Large intestine (tissue), 12 donors: ENCODE measurements around the gene AGFG2. TPM values are rescaled to one million over a fixed set of nuclear protein-coding genes. Genes with fewer than 3 reads are reported as not detected.
A peak's percentile ranks its signal among the peaks of the same experiment; 100 is the strongest.
"Not testable (repeated sequence)": the region's sequence is repeated elsewhere in the genome, so short reads cannot be mapped to it uniquely, and the experiment has no call there.

Experiments used
- DNase-seq, 2 donors: peaks; one replicate each; pipeline versions ENCODE4 v3.0.0 to v3.0.0-alpha.2; 2013
- H3K27ac ChIP-seq: one replicate; pipeline ENCODE4 v1.5.1; 2013; ENCODE audit warnings: low read length
- H3K27me3 ChIP-seq: 2 replicates; pipeline ENCODE4 v1.6.1; 2013; ENCODE audit warnings: low read length; ENCODE audit not compliant: control insufficient read depth, insufficient read depth
- H3K36me3 ChIP-seq: 2 replicates; pipeline ENCODE4 v1.6.1; 2013; ENCODE audit warnings: low read length; ENCODE audit not compliant: control insufficient read depth, insufficient read depth
- H3K4me1 ChIP-seq: one replicate; pipeline ENCODE4 v1.6.1; 2013; ENCODE audit warnings: low read length; ENCODE audit not compliant: control insufficient read depth, insufficient read depth
- H3K4me3 ChIP-seq: one replicate; pipeline ENCODE4 v1.5.1; 2013; ENCODE audit warnings: low read length
- H3K9me3 ChIP-seq: one replicate; pipeline ENCODE4 v1.6.1; 2013; ENCODE audit warnings: mild to moderate bottlenecking, low read depth, low read length, moderate library complexity; ENCODE audit not compliant: control insufficient read depth
- WGBS: methylation state at CpG from one replicate; pipeline ENCODE4 v1.1.5; 2013; ENCODE audit warnings: low lambda C conversion rate; ENCODE audit not compliant: insufficient coverage; 5-methylcytosine and 5-hydroxymethylcytosine counted together
- long read RNA-seq, 11 donors: transcript quantifications; one replicate each; lab custom pipeline, GENCODE V29; 2026
- polyA plus RNA-seq: library from polyadenylated mRNA; unstranded; fragments of 120-200 nt; gene quantifications from one replicate; pipeline ENCODE4 v1.2.1, GENCODE V29; 2013

Gene AGFG2, protein sequence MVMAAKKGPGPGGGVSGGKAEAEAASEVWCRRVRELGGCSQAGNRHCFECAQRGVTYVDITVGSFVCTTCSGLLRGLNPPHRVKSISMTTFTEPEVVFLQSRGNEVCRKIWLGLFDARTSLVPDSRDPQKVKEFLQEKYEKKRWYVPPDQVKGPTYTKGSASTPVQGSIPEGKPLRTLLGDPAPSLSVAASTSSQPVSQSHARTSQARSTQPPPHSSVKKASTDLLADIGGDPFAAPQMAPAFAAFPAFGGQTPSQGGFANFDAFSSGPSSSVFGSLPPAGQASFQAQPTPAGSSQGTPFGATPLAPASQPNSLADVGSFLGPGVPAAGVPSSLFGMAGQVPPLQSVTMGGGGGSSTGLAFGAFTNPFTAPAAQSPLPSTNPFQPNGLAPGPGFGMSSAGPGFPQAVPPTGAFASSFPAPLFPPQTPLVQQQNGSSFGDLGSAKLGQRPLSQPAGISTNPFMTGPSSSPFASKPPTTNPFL
- 18.6 TPM for polyA plus RNA-seq
- long read RNA-seq, donor 1, full-length matches to known transcripts: 2 of 2 reads
- long read RNA-seq, donor 1, partial matches to known transcripts: 0 of 2 reads
- long read RNA-seq, donor 1, other reads (novel, unspliced or antisense): 0 of 2 reads
- long read RNA-seq, donor 2, full-length matches to known transcripts: 1 of 1 reads
- long read RNA-seq, donor 2, partial matches to known transcripts: 0 of 1 reads
- long read RNA-seq, donor 2, other reads (novel, unspliced or antisense): 0 of 1 reads
- long read RNA-seq, donor 3, full-length matches to known transcripts: 3 of 3 reads
- long read RNA-seq, donor 3, partial matches to known transcripts: 0 of 3 reads
- long read RNA-seq, donor 3, other reads (novel, unspliced or antisense): 0 of 3 reads
- long read RNA-seq, donor 4: 0 reads
- long read RNA-seq, donor 5, full-length matches to known transcripts: 3 of 9 reads
- long read RNA-seq, donor 5, partial matches to known transcripts: 6 of 9 reads
- long read RNA-seq, donor 5, other reads (novel, unspliced or antisense): 0 of 9 reads
- long read RNA-seq, donor 6, full-length matches to known transcripts: 1 of 12 reads
- long read RNA-seq, donor 6, partial matches to known transcripts: 11 of 12 reads
- long read RNA-seq, donor 6, other reads (novel, unspliced or antisense): 0 of 12 reads
- long read RNA-seq, donor 7, full-length matches to known transcripts: 1 of 1 reads
- long read RNA-seq, donor 7, partial matches to known transcripts: 0 of 1 reads
- long read RNA-seq, donor 7, other reads (novel, unspliced or antisense): 0 of 1 reads
- long read RNA-seq, donor 8, full-length matches to known transcripts: 4 of 4 reads
- long read RNA-seq, donor 8, partial matches to known transcripts: 0 of 4 reads
- long read RNA-seq, donor 8, other reads (novel, unspliced or antisense): 0 of 4 reads
- long read RNA-seq, donor 9, full-length matches to known transcripts: 1 of 6 reads
- long read RNA-seq, donor 9, partial matches to known transcripts: 5 of 6 reads
- long read RNA-seq, donor 9, other reads (novel, unspliced or antisense): 0 of 6 reads
- long read RNA-seq, donor 10, partial matches to known transcripts: 5 of 5 reads
- long read RNA-seq, donor 10, other reads (novel, unspliced or antisense): 0 of 5 reads
- long read RNA-seq, donor 11, full-length matches to known transcripts: 1 of 1 reads
- long read RNA-seq, donor 11, partial matches to known transcripts: 0 of 1 reads
- long read RNA-seq, donor 11, other reads (novel, unspliced or antisense): 0 of 1 reads

DNA sequence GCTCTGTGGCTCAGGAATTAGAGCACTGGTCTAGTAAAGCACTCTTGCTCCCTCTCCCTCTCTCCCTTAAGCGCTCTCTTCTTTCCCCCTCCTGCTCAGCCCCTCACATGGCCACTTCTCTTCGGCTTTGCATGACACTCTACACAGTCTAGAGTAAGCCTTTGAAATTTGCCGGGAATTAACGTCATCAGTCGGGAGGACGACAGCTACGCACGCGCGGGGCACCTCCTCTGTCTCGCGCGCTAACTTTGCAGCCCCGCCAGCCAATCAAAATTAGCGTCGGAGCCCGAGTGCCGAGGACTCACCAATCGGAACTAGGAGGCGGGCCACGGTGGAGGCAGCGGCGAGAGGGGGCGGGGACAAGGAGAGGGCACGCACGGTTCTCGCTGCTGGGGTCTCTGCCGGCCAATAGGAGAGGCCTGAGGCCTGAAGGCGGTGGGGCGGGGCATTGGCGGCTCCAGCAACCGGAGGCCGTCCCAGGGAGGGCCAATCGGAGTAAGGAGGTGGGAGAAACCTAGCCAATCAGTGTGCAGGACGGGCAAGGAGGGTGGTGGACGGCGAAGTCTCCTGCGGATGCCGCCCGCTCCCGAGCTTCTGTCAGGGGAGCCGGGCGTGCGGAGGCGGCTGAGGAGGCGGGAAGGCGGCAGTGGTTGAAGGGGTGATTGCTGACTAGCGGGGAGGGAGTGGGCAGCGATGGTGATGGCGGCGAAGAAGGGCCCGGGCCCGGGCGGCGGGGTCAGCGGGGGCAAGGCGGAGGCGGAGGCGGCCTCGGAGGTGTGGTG is at the start of gene AGFG2:
Gene AGFG2 (plus strand): TSS at position 550 of the 782 bp plus-strand sequence. CDS start 144 bp downstream, at position 694.
- Histone ChIP-seq H3K4me3 (peak within 1 kb of the TSS; percentile 50), H3K4me1 (peaks cover 16% of the 10 kb centered on the region), H3K9me3 (no peaks in the 10 kb centered on the region), H3K27ac (peak within 1 kb of the TSS; percentile 61), H3K36me3 (no peaks in the 10 kb centered on the region), H3K27me3 (no peaks in the 10 kb centered on the region)
- WGBS: no CpG with 5 or more reads among the region's 60 CpGs
- peak; percentile 100 for DNase-seq

DNA sequence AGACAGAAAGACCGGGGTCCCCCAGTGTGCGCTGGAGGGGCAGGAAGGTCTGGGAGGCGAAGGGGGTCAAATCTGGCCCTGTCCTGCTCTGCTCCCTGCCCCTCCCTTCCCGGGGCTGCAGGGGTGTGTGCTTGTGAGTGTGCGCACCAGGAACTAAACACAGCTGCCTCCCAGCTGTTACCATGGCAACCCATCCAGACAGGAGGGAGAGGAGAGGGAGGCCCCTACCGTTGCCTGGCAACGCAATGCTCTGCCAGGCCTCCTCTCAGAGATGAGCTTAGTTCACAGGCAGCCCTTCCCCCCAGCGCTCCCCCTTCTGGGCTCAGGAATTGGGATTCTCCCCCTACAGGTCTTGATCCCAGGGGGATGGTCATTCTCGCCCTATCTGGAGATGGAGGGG is 49.2 kb upstream of the AGFG2 start:
- H3K27me3 ChIP-seq: peaks cover 3% of the 10 kb centered on the region
- peaks cover 2% of the 10 kb centered on the region for H3K36me3 ChIP-seq
- no peak overlapping the region for H3K27ac ChIP-seq
- peaks cover 4% of the 10 kb centered on the region for H3K9me3 ChIP-seq
- peaks cover 10% of the 10 kb centered on the region for H3K4me1 ChIP-seq
- no CpG with 5 or more reads among the region's 9 CpGs for WGBS
- no peak overlapping the region for H3K4me3 ChIP-seq
- peak; percentile 91 to 93 for DNase-seq

DNA sequence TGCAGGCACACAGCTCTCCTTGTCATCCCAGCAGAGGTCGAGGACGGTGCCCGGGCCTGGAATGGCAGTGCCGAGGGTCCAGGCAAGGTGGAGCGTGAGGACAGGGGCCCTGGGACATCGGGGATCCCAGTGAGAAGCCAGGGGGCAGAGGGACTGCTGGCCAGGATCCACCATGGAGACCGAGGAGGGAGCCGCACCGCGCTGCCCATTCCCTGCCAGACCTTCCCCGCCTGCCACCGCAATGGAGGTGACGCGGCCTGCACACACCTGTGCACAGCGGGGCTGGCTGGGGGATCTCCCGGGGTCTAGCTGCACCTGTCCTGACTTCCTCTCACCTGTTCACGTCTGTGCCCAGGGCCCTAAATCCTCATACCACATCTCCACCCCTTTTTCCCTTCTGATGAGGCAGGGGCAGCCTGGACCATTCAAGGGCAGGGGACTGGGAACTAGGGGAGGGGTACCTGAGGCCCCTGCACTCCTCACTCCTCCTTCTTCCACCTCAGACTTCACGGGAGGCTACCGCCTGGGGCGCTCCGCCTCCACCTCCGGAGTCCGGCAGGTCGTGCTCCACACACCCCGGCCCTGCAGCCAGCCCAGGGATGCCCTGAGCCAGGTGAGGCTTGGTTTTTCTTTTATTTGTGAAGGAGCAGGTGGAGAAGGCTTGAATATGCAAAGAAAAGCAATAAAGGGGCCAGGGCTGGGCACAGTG is 48.4 kb upstream of the AGFG2 start:
- peaks cover 2% of the 10 kb centered on the region for H3K36me3 ChIP-seq
- H3K9me3 ChIP-seq: peaks cover 4% of the 10 kb centered on the region
- no peak overlapping the region for H3K4me3 ChIP-seq
- DNase-seq: no peak
- H3K27me3 ChIP-seq: peaks cover 3% of the 10 kb centered on the region
- WGBS: no CpG with 5 or more reads among the region's 25 CpGs
- no peak overlapping the region for H3K27ac ChIP-seq
- H3K4me1 ChIP-seq: peaks cover 10% of the 10 kb centered on the region

DNA sequence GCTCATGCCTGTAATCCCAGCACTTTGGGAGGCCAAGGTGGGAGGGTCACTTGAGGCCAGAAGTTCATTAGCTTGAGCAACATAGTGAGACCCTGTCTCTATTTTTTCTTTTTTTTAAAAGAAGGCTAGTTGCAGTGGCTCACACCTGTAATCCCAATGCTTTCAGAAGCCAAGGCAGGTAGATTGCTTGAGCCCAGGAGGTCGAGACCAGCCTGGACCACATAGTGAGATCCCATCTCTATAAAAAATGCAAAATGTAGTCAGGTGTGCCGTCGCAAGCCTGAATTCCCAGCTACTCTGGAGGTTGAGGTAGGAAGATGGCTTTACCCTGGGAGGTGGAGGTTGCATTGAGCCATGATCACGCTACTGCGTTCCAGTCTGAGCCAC is 47.8 kb upstream of the AGFG2 start:
- peaks cover 2% of the 10 kb centered on the region for H3K36me3 ChIP-seq
- peaks cover 10% of the 10 kb centered on the region for H3K4me1 ChIP-seq
- WGBS: no CpG with 5 or more reads among the region's 5 CpGs
- DNase-seq: no peak
- no peak overlapping the region for H3K4me3 ChIP-seq
- H3K9me3 ChIP-seq: peaks cover 4% of the 10 kb centered on the region
- peaks cover 3% of the 10 kb centered on the region for H3K27me3 ChIP-seq
- no peak overlapping the region for H3K27ac ChIP-seq

DNA sequence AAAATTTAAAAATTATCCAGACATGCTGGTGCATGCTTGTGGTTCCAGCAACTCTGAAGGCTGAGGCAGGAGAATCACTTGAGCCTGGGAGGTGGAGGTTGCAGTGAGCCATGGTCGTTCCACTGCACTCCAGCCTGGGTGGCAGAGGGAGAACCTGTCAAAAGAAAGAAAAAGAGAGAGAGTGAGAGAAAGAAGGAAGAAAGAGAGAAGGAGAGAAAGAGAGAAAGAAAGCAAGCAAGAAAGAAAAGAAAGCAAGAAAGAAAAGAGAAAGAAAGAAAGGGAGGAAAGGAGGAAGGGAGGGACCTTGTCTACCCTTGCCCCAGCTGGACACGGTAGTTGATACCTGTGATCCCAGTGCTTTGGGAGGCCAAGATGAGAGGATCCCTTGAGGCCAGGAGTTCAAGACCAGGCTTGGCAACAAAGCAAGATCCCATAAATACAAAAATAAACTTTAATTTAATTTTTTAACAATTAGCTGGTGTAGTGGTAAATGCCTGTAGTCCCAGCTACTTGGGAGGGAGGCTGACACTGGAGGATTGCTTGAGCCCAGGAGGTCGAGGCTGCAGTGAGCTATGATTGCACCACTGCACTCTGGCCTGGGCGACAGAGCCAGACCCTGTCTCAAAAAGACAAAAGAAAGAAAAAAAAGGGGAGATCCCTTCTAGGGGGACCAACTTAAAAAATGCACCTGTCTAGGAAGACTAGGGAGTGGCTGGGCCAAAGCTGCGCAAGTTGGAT is 46.1 kb upstream of the AGFG2 start:
- Histone ChIP-seq H3K4me3 (no peak overlapping the region), H3K9me3 (peaks cover 4% of the 10 kb centered on the region), H3K36me3 (peaks cover 2% of the 10 kb centered on the region), H3K27ac (no peak overlapping the region), H3K4me1 (peaks cover 10% of the 10 kb centered on the region), H3K27me3 (peaks cover 3% of the 10 kb centered on the region)
- 100% methylated on average over 1 of the region's 5 CpGs for WGBS
- DNase-seq: no peak

DNA sequence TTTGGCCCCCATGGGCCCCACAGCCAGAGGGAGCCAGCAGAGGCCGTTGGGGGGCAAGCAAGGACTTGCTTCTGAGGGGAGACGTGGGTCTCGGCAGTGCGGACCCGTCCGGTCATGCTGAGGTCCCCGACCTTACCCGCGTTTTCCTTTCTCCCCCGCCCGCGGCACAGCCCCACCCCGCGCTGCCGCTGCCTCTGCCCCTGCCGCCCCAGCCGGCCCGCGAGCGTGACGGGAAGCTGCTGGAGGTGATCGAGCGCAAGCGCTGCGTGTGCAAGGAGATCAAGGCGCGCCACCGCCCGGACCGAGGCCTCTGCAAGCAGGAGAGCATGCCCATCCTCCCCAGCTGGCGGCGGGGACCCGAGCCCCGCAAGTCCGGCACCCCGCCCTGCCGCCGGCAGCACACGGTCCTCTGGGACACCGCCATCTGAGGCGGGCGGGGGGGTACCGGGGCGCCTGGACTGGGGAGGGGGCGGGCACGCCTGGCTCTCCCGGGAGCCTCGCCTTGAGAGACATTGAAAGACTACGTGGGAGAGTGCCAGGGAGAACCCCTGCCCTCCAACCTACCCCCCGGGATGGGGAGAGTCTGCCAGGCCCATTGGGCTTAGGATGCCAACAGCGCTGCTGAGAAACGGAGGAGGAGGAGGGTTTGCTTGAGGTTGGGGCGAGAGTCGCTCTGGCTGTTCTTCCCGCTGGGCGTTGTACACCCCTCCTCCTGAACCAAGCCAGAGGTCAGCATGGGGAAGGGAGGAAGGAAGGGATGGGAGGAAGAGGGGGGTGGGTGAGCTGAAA is 45.3 kb upstream of the AGFG2 start:
- H3K9me3 ChIP-seq: no peaks in the 10 kb centered on the region
- 33% methylated on average over 1 of the region's 56 CpGs for WGBS
- H3K36me3 ChIP-seq: no peaks in the 10 kb centered on the region
- H3K27ac ChIP-seq: no peak overlapping the region
- peaks cover 10% of the 10 kb centered on the region for H3K4me1 ChIP-seq
- H3K4me3 ChIP-seq: no peak overlapping the region
- H3K27me3 ChIP-seq: peaks cover 3% of the 10 kb centered on the region
- DNase-seq: peak; percentile 51 to 73

DNA sequence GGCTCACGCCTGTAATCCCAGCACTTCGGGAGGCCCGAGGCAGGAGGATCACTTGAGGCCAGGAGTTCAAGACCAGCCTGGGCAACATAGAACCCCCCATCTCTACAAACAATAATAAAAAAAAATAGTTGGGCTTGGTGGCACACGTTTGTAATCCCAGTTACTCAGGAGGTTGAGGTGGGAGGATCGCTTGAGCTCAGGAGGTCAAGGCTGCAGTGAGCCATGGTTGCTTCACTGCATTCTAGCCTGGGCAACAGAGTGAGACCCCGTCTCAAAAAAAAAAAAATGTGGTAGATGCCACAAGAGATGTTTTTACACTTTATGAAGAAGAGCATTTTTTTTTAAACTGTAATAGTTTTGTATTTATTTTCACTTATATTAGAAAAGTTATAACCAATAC is 42.5 kb upstream of the AGFG2 start:
- no peak overlapping the region for H3K27ac ChIP-seq
- H3K27me3 ChIP-seq: peaks cover 3% of the 10 kb centered on the region
- no peak overlapping the region for H3K4me3 ChIP-seq
- H3K4me1 ChIP-seq: peaks cover 3% of the 10 kb centered on the region
- DNase-seq: no peak
- WGBS: no CpG with 5 or more reads among the region's 6 CpGs
- no peaks in the 10 kb centered on the region for H3K9me3 ChIP-seq
- no peaks in the 10 kb centered on the region for H3K36me3 ChIP-seq

DNA sequence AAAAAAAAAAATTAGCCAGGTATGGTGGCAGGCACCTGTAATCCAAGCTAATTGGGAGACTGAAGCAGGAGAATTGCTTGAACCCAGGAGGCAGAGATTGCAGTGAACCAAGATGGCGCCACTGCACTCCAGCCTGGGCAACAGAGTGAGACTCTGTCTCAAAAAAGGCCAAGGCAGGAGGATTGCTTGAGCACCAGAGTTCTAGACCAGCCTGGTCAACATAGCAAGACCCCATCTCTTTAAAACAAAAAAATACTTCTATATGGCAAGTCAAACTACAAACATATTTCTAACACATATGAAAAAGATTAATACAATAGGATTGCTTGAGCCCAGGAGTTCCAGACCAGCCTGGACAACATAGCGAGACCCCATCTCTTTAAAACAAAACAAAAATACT is 38.3 kb upstream of the AGFG2 start:
- not testable (repeated sequence) for H3K36me3 ChIP-seq, H3K4me3 ChIP-seq, DNase-seq, H3K27me3 ChIP-seq, H3K4me1 ChIP-seq, H3K27ac ChIP-seq, H3K9me3 ChIP-seq
- WGBS: 100% methylated on average over 1 of the region's 2 CpGs
